Measurements from ENCODE around the gene NTRK1.

DNA sequence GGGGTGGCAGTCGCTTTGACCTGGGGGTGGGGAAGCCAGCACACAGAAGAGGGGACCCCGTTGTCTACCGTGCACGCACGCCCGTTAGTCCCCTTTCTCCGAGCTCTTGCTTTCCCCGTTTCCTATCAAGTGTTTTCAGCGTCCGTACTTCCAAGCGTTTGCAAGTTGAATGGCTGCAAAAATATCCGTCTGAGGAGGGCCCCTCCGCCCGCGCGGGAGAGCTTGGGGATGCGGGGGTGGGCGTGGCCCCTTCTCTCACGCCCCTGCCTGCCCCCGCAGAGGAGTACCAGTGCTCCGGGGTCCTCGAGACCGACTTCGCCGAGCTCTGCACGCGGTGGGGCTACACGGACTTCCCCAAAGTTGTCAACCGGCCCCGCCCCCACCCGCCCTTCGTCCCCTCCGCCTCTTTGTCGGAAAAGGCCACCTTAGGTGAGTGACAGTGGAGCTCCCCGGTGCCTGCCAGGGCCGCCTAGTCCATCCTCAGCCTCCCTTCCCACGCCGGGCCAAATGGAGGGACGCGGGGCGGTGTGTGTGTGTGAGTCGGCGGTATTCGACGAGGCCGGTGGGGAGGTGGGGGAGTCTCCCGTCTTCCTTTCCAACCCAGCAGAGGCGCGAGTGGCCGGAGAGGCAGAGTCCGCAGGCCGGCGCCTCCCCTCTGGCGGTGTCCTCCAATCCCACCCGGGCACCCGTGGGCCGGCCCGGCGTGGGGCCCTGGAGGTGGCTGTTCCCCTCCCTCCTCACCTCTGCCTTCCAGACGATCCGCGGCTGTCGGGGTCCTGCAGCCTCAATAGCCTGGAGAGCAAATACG, 63.2 kb downstream of the NTRK1 start:
- TF ChIP-seq FOXJ3 (CRISPR knock-in tag; IDR thresholded peaks at IDR 0.05) (no peak), RAD21 (IDR thresholded peaks at IDR 0.05; ENCODE audit: low read length) (no peak)
- TF ChIP-seq, protein P1, sequence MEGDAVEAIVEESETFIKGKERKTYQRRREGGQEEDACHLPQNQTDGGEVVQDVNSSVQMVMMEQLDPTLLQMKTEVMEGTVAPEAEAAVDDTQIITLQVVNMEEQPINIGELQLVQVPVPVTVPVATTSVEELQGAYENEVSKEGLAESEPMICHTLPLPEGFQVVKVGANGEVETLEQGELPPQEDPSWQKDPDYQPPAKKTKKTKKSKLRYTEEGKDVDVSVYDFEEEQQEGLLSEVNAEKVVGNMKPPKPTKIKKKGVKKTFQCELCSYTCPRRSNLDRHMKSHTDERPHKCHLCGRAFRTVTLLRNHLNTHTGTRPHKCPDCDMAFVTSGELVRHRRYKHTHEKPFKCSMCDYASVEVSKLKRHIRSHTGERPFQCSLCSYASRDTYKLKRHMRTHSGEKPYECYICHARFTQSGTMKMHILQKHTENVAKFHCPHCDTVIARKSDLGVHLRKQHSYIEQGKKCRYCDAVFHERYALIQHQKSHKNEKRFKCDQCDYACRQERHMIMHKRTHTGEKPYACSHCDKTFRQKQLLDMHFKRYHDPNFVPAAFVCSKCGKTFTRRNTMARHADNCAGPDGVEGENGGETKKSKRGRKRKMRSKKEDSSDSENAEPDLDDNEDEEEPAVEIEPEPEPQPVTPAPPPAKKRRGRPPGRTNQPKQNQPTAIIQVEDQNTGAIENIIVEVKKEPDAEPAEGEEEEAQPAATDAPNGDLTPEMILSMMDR (IDR thresholded peaks at IDR 0.05): no peak
